Subcutaneous abdominal adipose tissue (tissue), 5 donors: ENCODE data around the gene SLC17A8.

Experiments used
- H3K27ac ChIP-seq: one replicate; pipeline ENCODE4 v1.7.0; 2013; ENCODE audit warnings: low read depth, mild to moderate bottlenecking, inconsistent platforms, low read length, moderate library complexity
- H3K27me3 ChIP-seq, 5 donors: one replicate each; pipeline ENCODE4 v1.7.0; 2013; ENCODE audit warnings: low read length in 5 of 5, inconsistent platforms in 1 of 5; ENCODE audit not compliant: control insufficient read depth in 5 of 5, insufficient read depth in 4 of 5
- H3K36me3 ChIP-seq, 5 donors: one replicate each; pipeline ENCODE4 v1.7.0; 2013; ENCODE audit warnings: low read length in 5 of 5; ENCODE audit not compliant: control insufficient read depth in 5 of 5, insufficient read depth in 5 of 5
- H3K4me1 ChIP-seq, 5 donors: one replicate each; pipeline ENCODE4 v1.7.0; 2013; ENCODE audit warnings: low read length in 5 of 5, mild to moderate bottlenecking in 3 of 5, moderate library complexity in 1 of 5; ENCODE audit not compliant: control insufficient read depth in 5 of 5, insufficient read depth in 5 of 5
- H3K4me3 ChIP-seq, 5 donors: one replicate each; pipeline ENCODE4 v1.7.0; 2013; ENCODE audit warnings: low read length in 5 of 5, low read depth in 1 of 5
- H3K9ac ChIP-seq, 5 donors: one replicate each; pipeline ENCODE4 v1.7.0; 2013; ENCODE audit warnings: low read length in 5 of 5, mild to moderate bottlenecking in 4 of 5, moderate library complexity in 3 of 5
- H3K9me3 ChIP-seq, 5 donors: one replicate each; pipeline ENCODE4 v1.7.0; 2013; ENCODE audit warnings: low read length in 5 of 5; ENCODE audit not compliant: control insufficient read depth in 5 of 5
- donor health status: healthy.
- donor health status: healthy.
- donor health status: healthy.
- donor health status: healthy.
- donor health status: healthy.

Gene SLC17A8

GRCh38 chr12:100435957-100436356, 79.1 kb downstream of the SLC17A8 start:
- H3K4me1 ChIP-seq, result peaks cover 2 to 33% (median 25%) of the 10 kb centered on the region in 5 donors
- H3K9me3 ChIP-seq, result no peaks in the 10 kb centered on the region
- no peak overlapping the region for H3K27ac ChIP-seq
- H3K9ac ChIP-seq, result no peak overlapping the region
- H3K36me3 ChIP-seq, result no peaks in the 10 kb centered on the region
- H3K27me3 ChIP-seq, result no peaks in the 10 kb centered on the region
- no peak overlapping the region for H3K4me3 ChIP-seq

DNA sequence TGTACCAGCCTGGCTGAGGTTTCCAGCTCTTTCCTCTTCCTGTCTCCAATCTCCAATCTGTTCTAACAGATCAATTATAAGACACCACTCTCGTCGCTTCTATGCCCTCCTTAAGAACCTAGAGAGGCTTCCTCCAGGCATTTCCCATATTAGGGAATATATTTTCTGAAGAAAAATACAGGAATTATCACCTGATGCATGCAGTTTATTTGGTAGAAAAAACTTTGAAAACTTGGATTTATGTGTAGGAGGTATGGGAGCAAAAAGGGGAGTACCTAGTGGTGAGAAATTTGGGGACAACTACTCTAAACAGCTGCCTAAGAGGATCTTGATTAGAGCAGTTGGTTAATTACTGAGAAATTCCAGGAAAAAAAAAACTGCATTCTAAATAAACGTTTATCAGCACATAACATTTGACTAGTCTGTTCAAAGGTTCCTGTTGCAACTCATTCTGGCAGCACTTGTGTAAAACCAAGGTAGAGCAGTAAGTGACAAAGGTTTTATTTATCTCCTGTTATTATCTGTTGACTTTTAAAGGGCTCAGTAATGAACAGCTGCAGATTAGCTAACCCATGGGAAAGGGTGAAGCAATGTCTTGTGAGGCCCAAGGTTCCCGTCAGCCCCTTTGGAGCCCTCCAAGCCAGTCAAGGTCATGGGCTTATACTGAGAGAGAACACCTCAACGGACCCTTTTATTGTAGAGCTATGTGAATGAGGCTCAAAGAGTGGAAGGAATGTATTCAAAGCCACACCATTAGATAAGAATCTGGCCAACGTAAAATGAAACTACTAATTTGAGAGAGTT, 80.4 kb downstream of the SLC17A8 start:
- H3K9me3 ChIP-seq, result no peaks in the 10 kb centered on the region
- H3K36me3 ChIP-seq, result no peaks in the 10 kb centered on the region
- H3K4me1 ChIP-seq, result peaks cover 2 to 33% (median 25%) of the 10 kb centered on the region in 5 donors
- H3K4me3 ChIP-seq, result no peak overlapping the region
- no peak overlapping the region for H3K9ac ChIP-seq
- no peak overlapping the region for H3K27ac ChIP-seq
- no peaks in the 10 kb centered on the region for H3K27me3 ChIP-seq

DNA sequence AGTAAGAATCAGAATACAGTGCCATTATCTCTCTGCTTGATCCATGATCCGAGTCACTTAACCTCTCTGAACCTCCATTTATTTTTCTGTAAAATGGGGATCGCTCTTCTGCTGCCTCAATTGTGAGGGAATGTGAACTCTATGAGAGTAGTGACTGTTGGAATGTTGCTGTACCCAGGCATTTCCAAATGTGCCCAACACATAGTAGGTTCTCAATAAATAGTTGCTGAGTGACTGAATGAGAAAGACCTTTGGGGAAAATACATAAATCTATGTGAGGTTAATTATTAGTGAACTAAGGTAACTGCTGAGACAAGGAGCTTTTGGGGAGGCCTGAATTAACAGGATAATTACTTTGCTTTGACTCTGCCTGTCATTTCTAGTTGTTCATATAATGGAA, 82.9 kb downstream of the SLC17A8 start:
- H3K27ac ChIP-seq, result no peak overlapping the region
- H3K27me3 ChIP-seq, result no peaks in the 10 kb centered on the region
- H3K36me3 ChIP-seq, result no peaks in the 10 kb centered on the region
- H3K4me1 ChIP-seq, result peaks cover 2 to 30% (median 23%) of the 10 kb centered on the region in 5 donors
- H3K4me3 ChIP-seq, result no peak overlapping the region
- H3K9ac ChIP-seq, result no peak overlapping the region
- no peaks in the 10 kb centered on the region for H3K9me3 ChIP-seq

GRCh38 chr12:100442403-100442802, 85.5 kb downstream of the SLC17A8 start:
- H3K9me3 ChIP-seq, result no peaks in the 10 kb centered on the region
- H3K27me3 ChIP-seq, result peaks cover 0 to 2% (median 0%) of the 10 kb centered on the region in 5 donors
- H3K4me1 ChIP-seq, result peaks cover 1 to 12% (median 6%) of the 10 kb centered on the region in 5 donors
- H3K27ac ChIP-seq, result no peak overlapping the region
- H3K4me3 ChIP-seq, result no peak overlapping the region
- no peak overlapping the region for H3K9ac ChIP-seq
- no peaks in the 10 kb centered on the region for H3K36me3 ChIP-seq

DNA sequence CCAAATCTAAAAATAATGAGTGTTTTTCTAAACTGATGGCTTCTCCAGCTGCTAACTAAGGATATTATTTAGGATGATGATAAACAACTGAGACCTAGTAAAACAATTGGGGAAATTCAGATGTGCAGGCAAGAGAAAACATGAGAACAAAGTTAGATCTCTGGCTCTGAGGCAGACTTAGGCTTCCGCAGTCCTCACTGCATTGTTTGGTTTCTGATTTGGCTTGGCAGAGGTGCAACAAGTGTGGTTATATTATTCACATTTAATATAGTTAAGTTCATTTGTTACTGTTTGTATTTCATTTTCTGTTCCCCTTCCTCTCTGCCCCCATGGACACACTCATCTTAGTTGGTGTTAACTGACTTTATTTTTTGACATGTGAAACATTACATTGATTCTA, 86.6 kb downstream of the SLC17A8 start:
- Histone ChIP-seq H3K9me3 (no peaks in the 10 kb centered on the region), H3K9ac (no peak overlapping the region), H3K27me3 (peaks cover 0 to 3% (median 0%) of the 10 kb centered on the region in 5 donors), H3K36me3 (no peaks in the 10 kb centered on the region), H3K4me1 (peaks cover 0 to 10% (median 4%) of the 10 kb centered on the region in 5 donors), H3K4me3 (no peak overlapping the region), H3K27ac (no peak overlapping the region)

DNA sequence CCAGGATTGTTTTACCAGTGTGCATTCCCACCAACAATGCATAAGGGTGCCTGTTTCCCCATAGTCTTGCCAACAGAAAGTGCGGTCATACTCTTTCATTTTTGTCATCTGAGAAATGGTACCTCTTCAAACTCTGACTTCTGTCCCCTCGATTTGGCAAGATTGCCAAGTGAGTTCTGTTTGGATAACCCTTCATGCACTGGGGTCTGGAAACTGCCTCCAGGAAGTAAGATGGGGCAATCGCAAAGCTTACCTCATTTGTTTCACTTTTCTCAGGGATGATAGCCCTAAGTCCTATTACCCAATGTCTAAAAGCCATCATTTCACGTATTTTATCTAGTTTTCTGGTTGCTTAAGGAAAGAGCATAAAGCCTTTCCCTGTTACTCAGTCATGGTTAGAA, 88.2 kb downstream of the SLC17A8 start:
- no peak overlapping the region for H3K4me3 ChIP-seq
- H3K9ac ChIP-seq, result no peak overlapping the region
- peaks cover 0 to 10% (median 4%) of the 10 kb centered on the region in 5 donors for H3K4me1 ChIP-seq
- no peak overlapping the region for H3K27ac ChIP-seq
- H3K36me3 ChIP-seq, result no peaks in the 10 kb centered on the region
- H3K27me3 ChIP-seq, result peaks cover 0 to 3% (median 0%) of the 10 kb centered on the region in 5 donors
- H3K9me3 ChIP-seq, result no peaks in the 10 kb centered on the region

DNA sequence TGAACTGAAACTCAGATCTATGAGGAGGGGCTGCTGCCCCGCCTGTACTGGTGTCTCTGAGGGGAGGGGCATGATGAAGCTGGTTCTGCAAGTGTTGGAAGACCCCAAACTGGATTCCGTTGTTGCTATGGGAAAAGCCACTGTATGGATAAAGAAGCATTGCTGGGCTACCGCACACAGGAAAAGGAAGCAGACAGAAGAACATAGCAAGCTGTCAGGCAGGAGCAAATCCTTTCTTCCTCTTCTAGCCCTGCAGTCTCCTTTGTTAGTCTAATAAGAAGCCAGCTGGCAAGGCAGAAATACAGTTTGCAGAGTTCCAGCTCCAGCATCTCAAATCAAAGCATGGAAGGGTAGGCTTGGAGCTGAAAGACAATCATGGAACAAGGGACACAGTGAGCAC, 90.5 kb downstream of the SLC17A8 start:
- no peak overlapping the region for H3K27ac ChIP-seq
- no peak overlapping the region for H3K9ac ChIP-seq
- H3K36me3 ChIP-seq, result no peaks in the 10 kb centered on the region
- H3K27me3 ChIP-seq, result peaks cover 0 to 5% (median 0%) of the 10 kb centered on the region in 5 donors
- H3K4me1 ChIP-seq, result peaks cover 0 to 10% (median 4%) of the 10 kb centered on the region in 5 donors
- H3K4me3 ChIP-seq, result peak overlapping the region in 1 of 5 donors; percentile 13
- no peaks in the 10 kb centered on the region for H3K9me3 ChIP-seq

DNA sequence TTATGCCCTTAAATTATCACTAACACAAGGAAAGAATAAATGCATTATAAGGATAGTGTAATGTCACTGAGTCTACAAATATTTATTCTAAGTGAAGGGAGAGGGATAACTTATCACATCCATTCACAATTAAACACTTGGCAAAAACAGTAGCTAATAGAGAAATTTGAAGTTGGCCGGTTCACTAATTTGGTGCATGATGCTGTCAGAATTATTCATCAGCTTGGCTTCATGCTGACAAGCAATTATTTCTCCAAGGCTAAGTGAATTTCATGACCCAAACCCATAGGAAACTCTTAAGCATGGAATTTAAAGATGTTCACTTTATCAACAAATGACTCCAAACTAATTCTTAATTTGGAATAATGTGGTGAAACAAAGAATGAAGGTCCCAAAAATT, 91.8 kb downstream of the SLC17A8 start:
- Histone ChIP-seq H3K27ac (no peak overlapping the region), H3K4me1 (peaks cover 0 to 6% (median 0%) of the 10 kb centered on the region in 5 donors), H3K27me3 (peaks cover 0 to 5% (median 0%) of the 10 kb centered on the region in 5 donors), H3K9ac (no peak overlapping the region), H3K9me3 (no peaks in the 10 kb centered on the region), H3K4me3 (no peak overlapping the region), H3K36me3 (no peaks in the 10 kb centered on the region)

GRCh38 chr12:100450735-100451134, 93.9 kb downstream of the SLC17A8 start:
- Histone ChIP-seq H3K4me3 (no peak overlapping the region), H3K36me3 (no peaks in the 10 kb centered on the region), H3K9ac (no peak overlapping the region), H3K9me3 (no peaks in the 10 kb centered on the region), H3K27me3 (peaks cover 0 to 5% (median 0%) of the 10 kb centered on the region in 5 donors), H3K27ac (no peak overlapping the region), H3K4me1 (peaks cover 0 to 4% (median 2%) of the 10 kb centered on the region in 5 donors)

DNA sequence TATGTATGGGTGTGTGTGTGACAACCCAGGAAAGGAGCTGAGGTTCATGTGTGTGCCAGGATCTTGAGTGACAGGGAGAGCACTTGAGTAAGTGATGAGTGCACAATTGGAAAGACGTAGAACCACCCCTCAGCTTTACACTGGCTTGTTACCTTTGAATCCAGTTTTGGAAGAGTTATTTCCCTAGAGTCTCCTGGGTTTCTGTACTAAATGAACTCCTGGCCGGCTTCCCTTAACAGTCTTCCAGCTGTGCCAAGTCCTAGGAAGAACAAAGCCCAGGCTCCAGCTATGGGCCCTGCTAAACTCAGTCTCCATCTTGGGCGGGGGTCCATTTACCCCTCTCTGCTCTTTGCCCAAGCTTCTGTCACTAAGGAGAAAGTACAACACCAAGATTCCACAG, 97.1 kb downstream of the SLC17A8 start:
- Histone ChIP-seq H3K9me3 (no peaks in the 10 kb centered on the region), H3K27me3 (peaks cover 0 to 2% (median 0%) of the 10 kb centered on the region in 5 donors), H3K36me3 (no peaks in the 10 kb centered on the region), H3K4me3 (no peak overlapping the region), H3K27ac (no peak overlapping the region), H3K4me1 (peaks cover 0 to 4% (median 2%) of the 10 kb centered on the region in 5 donors), H3K9ac (no peak overlapping the region)
